OCI-LY3 (cell line): ENCODE data around the gene TTI1.

ENCODE experiments used
- EZH2phosphoT487 ChIP-seq: fragments of 200-600 bp; shearing (Covaris generic); IDR thresholded peaks from 2 replicates; pipeline ENCODE4 v1.6.1; 2018; ENCODE audit warnings: antibody characterized with exemption, mixed run types, low read depth
- TF ChIP-seq, protein P1 (sequence below): fragments of 200-600, 300-600 bp; sonication (generic); IDR thresholded peaks from 2 replicates; pipeline ENCODE4 v1.5.1; 2014; ENCODE audit warnings: antibody characterized with exemption, low read length, low read depth

DNA sequence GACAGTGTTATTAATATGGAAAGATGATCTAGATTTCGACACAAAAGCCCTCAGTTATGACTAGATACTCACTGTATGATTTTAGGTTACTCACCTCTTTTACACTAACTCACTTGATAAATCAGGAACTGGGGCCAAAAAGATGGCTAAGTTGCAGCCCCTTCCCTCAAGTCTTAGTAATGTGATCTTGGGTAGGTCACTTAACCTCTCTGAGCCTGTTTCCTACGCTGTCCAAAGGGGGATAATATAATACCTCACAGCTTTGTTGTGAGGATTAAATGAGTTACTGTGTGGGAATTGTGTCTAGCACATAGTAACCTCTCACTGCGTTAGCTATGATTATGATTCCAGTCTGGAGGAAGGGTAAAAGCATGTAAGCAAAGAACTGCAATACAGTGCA is 1.3 kb downstream of the TTI1 start:
- TF ChIP-seq, protein P1, sequence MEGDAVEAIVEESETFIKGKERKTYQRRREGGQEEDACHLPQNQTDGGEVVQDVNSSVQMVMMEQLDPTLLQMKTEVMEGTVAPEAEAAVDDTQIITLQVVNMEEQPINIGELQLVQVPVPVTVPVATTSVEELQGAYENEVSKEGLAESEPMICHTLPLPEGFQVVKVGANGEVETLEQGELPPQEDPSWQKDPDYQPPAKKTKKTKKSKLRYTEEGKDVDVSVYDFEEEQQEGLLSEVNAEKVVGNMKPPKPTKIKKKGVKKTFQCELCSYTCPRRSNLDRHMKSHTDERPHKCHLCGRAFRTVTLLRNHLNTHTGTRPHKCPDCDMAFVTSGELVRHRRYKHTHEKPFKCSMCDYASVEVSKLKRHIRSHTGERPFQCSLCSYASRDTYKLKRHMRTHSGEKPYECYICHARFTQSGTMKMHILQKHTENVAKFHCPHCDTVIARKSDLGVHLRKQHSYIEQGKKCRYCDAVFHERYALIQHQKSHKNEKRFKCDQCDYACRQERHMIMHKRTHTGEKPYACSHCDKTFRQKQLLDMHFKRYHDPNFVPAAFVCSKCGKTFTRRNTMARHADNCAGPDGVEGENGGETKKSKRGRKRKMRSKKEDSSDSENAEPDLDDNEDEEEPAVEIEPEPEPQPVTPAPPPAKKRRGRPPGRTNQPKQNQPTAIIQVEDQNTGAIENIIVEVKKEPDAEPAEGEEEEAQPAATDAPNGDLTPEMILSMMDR = no peak
- TF ChIP-seq EZH2phosphoT487 = no peak
